HG03575 (cell line): ENCODE results near the gene LYVE1.

Source experiments
- ATAC-seq: cut with Tn5 transposase; IDR thresholded peaks from one replicate; pipeline ENCODE4 v1.9.1; 2021; ENCODE audit not compliant: unreplicated experiment, insufficient number of reproducible peaks, low FRiP score; ENCODE audit errors: extremely low read depth

Gene LYVE1

DNA sequence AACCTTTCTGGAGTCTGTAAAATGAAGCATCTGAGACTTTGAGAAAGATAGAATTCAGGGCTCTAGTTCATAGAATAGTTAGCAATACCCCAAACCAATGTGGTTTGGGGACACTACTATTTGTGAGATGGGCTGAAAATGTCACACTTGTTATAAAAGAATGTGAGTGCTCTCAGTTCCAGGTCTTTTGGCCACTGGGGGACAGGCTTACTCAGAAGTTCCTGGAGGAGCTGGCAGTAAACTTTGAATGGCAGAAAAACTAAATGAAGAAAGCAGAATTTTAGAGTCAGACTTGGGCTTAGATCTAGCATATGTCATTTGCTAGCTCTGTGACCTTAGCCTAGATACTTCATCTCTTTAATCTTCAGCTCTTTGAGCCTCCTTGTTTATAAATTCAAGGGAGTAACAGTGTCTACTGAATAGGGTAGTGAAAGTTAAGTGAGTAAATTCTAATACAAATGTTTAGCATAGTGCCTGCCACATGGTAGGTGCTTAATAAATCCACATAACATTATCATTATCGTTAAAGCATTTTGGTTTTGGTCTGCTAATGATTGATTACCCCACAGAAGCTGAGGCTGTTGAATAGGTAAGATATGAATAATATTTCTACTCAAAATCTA is 3.7 kb downstream of the LYVE1 start:
- no peak for ATAC-seq

GRCh38 chr11:10564030-10564429 is 4.4 kb downstream of the LYVE1 start:
- ATAC-seq, result no peak

GRCh38 chr11:10561947-10562346 is 6.5 kb downstream of the LYVE1 start:
- ATAC-seq, result no peak

DNA sequence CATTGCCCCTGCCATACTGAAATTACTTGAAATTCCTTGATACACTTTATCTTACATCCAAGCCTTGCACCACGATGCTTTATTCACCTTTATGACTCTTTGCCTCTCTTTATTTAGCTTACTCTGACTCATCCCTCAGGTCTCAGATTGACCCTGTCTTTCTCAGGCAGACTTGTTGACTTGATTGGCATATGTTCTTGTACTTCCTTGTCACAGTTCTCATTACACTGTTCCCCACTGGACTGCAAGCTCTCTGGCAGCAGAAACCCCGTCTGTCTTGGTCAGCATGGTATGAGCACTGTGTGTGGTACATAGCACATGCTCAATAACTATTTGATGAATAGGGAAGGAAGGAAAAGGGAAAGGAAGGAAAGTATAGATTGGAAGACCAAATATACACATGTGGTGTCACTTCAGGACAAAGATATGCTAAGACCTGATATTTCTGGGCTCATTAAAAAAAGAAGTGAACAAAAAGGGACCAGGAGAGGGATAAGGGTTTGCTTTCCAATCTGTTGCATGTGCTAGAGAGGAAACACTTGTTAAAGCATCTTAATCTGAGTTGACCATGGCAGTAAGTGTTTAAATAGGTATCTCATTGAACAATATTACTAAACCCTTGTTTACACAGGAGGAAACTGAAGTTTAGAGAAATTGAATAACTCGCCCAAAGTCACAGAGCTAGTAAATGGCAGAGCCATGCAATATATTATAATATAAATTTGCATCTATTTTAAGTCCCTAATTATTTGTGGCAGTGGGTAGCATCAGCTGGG is 7.2 kb downstream of the LYVE1 start:
- ATAC-seq, result no peak

DNA sequence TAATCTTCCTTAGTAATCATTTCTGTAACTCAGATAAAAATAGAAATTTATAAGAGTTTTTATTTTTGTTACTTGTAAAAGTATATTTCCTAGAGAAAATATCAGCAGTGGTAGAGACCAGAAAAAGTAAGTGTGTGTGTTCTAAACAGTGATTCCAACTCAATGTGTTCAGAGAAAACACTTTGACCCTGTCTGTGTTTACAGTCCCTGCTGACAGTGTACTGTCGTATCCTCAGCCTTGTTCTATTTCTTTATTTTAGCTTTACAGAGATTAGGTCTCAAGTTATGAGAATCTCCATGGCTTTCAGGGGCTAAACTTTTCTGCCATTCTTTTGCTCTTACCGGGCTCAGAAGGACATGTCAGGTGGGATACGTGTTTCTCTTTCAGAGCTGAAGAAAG is 10.2 kb downstream of the LYVE1 start:
- ATAC-seq, result no peak

- no peak for ATAC-seq
Observed at GRCh38 chr11:10556590-10556989, 11.9 kb downstream of the LYVE1 start.

DNA sequence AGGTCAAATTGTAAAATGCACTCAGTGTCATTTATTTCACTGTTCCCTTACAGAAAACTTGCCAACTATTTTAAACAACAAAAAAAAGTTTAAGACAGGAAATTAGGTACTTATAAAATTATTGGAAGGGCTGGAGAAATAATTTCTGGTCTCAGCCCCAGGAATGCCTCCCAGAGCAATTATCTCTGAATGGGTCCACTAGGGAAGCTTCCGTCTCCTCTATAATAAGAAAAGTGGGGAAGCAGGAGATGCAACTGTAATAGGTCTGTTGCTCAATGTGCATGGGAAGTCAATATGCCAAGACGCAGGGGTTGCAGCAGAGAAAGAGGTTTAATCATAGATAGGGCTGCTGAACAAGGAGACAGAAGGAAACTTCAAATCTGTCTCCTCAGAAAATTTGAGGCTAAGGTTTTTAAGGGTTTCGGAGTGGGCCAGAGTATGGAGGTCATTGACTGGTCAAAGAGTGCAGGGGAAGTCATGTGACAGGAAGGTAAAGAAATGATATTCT is 16.6 kb downstream of the LYVE1 start:
- ATAC-seq, result no peak

GRCh38 chr11:10551290-10551592 is 17.2 kb downstream of the LYVE1 start:
- ATAC-seq, result no peak

GRCh38 chr11:10550503-10551289 is 17.8 kb downstream of the LYVE1 start:
- no peak for ATAC-seq

GRCh38 chr11:10544491-10545465 is 23.7 kb downstream of the LYVE1 start:
- no peak for ATAC-seq

DNA sequence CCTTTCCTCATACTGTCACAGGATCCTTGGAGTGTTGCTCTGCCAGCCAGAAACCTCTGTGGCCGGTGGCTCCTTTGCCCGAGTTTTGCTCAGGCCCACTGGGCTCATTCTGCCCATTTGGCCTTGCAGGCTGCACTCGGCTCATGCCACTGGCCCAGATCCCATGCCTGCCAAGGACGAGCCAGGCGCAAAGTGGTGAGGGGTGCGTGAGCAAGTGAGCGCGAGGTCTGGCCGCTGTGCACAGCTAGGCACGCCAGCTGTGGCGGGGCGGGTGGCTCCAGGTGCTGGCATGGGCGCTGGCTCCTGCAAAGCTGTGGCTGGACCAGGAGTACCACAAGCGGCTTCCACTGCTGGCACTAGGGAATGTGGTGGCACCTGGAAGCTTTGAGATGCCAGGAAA is 24.7 kb downstream of the LYVE1 start:
- no peak for ATAC-seq

DNA sequence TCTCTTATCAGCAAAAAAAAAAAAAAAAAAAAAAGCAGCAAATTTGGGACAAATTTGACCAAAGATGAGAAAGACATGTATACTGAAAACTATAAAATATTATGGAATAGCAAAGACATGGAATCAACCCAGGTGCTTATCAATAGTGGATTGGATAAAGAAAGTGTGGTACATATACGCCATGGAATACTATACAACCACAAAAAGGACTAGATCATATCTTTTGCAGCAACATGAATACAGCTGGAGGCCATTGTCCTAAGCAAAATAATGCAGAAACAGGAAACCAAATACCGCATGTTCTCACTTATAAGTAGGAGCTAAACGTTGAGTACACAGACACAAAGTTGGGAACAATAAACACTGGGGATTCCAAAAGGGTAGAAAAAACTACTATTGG is 25.7 kb downstream of the LYVE1 start:
- no peak for ATAC-seq

DNA sequence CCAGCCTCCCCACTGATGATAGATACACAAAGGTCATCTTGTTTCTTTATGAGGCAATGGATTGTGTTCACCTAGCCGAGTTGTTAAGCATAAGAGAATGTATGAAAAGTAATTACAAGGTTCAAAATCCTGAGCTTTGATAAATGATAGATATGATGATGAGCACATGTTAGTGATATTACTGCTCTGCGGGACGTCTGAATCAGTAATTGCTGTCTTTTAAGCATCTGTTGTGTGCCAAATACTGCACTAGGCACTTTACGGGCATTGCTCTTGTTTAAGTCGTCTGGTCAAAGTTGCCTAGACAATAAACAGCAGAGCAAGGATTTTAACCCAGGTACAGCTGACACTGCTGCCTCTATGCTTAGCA is 26.9 kb downstream of the LYVE1 start:
- ATAC-seq, result no peak

DNA sequence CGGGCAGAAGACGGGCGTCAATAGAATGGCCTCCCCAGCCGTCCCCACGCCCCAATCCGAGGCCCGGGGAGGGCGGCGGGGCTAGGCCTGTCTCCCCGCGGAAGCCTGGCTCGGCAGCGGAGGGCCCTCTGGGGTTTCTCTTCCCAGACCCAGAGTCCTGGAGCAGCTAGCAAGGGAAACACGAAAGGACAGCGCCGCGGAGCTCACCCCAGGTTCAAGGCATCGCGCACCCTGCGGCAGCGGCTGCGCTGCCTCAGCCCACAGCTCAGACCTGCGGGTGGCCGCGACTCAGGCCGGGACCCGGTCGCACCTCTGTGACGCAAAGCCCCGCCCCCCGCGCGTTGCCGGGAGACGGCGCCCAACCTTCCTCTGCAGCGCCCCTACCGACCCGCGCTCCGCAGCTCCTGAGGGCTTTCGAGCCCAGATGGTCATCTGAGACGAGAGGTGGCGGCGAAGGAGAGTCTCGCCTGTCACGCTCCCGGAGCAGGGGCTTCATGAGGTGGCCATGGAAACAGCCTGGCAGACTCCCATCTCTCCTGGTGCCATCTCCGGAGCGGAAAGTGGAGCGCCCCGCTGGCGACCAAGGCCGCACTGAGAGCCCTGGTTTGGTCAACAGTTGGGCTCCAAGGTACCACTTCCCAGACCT is 27.4 kb downstream of the LYVE1 start, which contains the start of gene RNF141:
RNF141 (minus strand) TSS at position 273 of the 646 bp plus-strand sequence. CDS start 7,029 bp downstream, outside the sequence.
- peak; percentile 73 for ATAC-seq

- no peak for ATAC-seq
Observed at GRCh38 chr11:10540546-10540914, 27.9 kb downstream of the LYVE1 start.

DNA sequence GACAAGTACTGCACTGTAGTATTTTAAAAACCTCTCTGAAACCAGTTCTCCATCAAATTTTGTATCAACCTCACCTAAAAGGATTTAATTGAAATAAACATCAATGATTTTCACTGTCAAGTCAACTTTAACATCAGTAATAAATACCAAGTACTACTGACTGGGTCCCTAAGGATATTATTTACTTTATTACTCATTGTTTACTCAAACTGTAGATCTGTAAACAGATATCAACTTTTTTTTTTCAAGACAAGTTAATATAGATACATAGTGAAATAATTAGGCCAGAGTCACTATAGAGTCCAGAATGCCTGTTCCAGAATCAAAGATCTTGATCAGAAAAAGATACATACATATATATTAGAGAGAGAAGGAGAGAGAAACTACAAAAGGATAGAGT is 29.1 kb downstream of the LYVE1 start:
- no peak for ATAC-seq

GRCh38 chr11:10538924-10539323 is 29.5 kb downstream of the LYVE1 start:
- ATAC-seq, result no peak

- ATAC-seq, result no peak
Observed at GRCh38 chr11:10537600-10537999, 30.9 kb downstream of the LYVE1 start.
